GM18507 (cell line): ENCODE results near the gene KCTD3.

Source experiments
- DNase-seq: peaks from one replicate; pipeline ENCODE4 v3.0.0; 2011; ENCODE audit warnings: low read depth; ENCODE audit not compliant: insufficient read length; ENCODE audit errors: extremely low spot score
- FAIRE-seq: peaks from 2 replicates; lab custom pipeline; 2011; peaks lifted over from hg19 to GRCh38; lab: Jason Lieb, UNC

The KCTD3 gene

GRCh38 chr1:215600867-215601266 lies 33.8 kb downstream of the KCTD3 start:
- FAIRE-seq (no peak), DNase-seq (no peak)

- FAIRE-seq (no peak), DNase-seq (no peak)
These were observed 34.2 kb downstream of the KCTD3 start for GRCh38 chr1:215601276-215601675.

GRCh38 chr1:215603319-215603718 lies 36.2 kb downstream of the KCTD3 start:
- FAIRE-seq: no peak

GRCh38 chr1:215605011-215605621 lies 38.0 kb downstream of the KCTD3 start:
- FAIRE-seq (no peak), DNase-seq (no peak)

More at GRCh38 chr1:215603319-215603718, 36.2 kb downstream of the KCTD3 start:
- DNase-seq: no peak

- FAIRE-seq (no peak), DNase-seq (no peak)
These were observed 38.9 kb downstream of the KCTD3 start for GRCh38 chr1:215606036-215606435.

- FAIRE-seq: peak; percentile 59
- DNase-seq: no peak
These were observed 39.6 kb downstream of the KCTD3 start for GRCh38 chr1:215606564-215607168.

GRCh38 chr1:215607412-215607811 lies 40.3 kb downstream of the KCTD3 start:
- DNase-seq: no peak
- no peak for FAIRE-seq

- no peak for DNase-seq
- no peak for FAIRE-seq
These were observed 41.5 kb downstream of the KCTD3 start for GRCh38 chr1:215608646-215609045.

- FAIRE-seq (no peak), DNase-seq (no peak)
These were observed 45.3 kb downstream of the KCTD3 start for GRCh38 chr1:215612391-215612790.

- FAIRE-seq (no peak), DNase-seq (no peak)
These were observed 50.9 kb downstream of the KCTD3 start for GRCh38 chr1:215617979-215618378.

GRCh38 chr1:215623162-215623561 lies 56.1 kb downstream of the KCTD3 start:
- FAIRE-seq: no peak
- DNase-seq: no peak

- DNase-seq (no peak), FAIRE-seq (no peak)
These were observed 58.8 kb downstream of the KCTD3 start for GRCh38 chr1:215625949-215626348.

GRCh38 chr1:215631040-215631439 lies 63.9 kb downstream of the KCTD3 start:
- DNase-seq (no peak), FAIRE-seq (no peak)

- no peak for FAIRE-seq
- no peak for DNase-seq
These were observed 64.4 kb downstream of the KCTD3 start for GRCh38 chr1:215631489-215631888.

GRCh38 chr1:215635827-215636226 lies 68.7 kb downstream of the KCTD3 start:
- DNase-seq: no peak
- FAIRE-seq: no peak

GRCh38 chr1:215636258-215636965 lies 69.3 kb downstream of the KCTD3 start:
- DNase-seq: no peak
- no peak for FAIRE-seq

- FAIRE-seq (no peak), DNase-seq (no peak)
These were observed 70.0 kb downstream of the KCTD3 start for GRCh38 chr1:215637041-215637573.

GRCh38 chr1:215640429-215641148 lies 73.5 kb downstream of the KCTD3 start:
- FAIRE-seq (no peak), DNase-seq (no peak)

- FAIRE-seq: no peak
- no peak for DNase-seq
These were observed 76.7 kb downstream of the KCTD3 start for GRCh38 chr1:215643592-215644321.
